H1 (cell line): ENCODE measurements around the gene DRC3. TPM values are rescaled to one million over a fixed set of nuclear protein-coding genes. Genes with fewer than 3 reads are reported as not detected.

Experiments used
- CTCF ChIA-PET: fragments of 300-600 bp; sonication (Branson Sonifier 250); formaldehyde crosslinking; loops from one replicate; lab custom pipeline; 2021; ENCODE audit not compliant: partially characterized antibody; lab: Charles Lee
- POLR2A ChIA-PET: fragments of 300-600 bp; sonication (Branson Sonifier 250); formaldehyde crosslinking; loops from one replicate; lab custom pipeline; 2021; ENCODE audit warnings: inconsistent platforms; ENCODE audit not compliant: partially characterized antibody; lab: Charles Lee
- DNase-seq, 2 experiments: peaks; one replicate each; pipeline versions ENCODE4 v3.0.0 to v3.0.0-alpha.2; 2010 to 2022; ENCODE audit warnings: low spot score in 2 of 2, low read depth in 1 of 2, mixed read lengths in 1 of 2
- FAIRE-seq: peaks from 2 replicates; lab custom pipeline; 2011; peaks lifted over from hg19 to GRCh38; lab: Jason Lieb, UNC
- H2AFZ ChIP-seq: 2 replicates; pipeline ENCODE4 v1.8.1; 2012; ENCODE audit warnings: low read length, inconsistent platforms
- H2AK5ac ChIP-seq: 2 replicates; pipeline ENCODE4 v1.6.1; 2013; ENCODE audit warnings: low read depth, low read length
- H2BK120ac ChIP-seq: replicated peaks from 2 replicates; pipeline ENCODE3; 2013; ENCODE audit warnings: low read depth, low read length, inconsistent platforms
- H2BK12ac ChIP-seq: 2 replicates; pipeline ENCODE4 v1.6.1; 2013; ENCODE audit warnings: low read depth, low read length
- H2BK15ac ChIP-seq: 2 replicates; pipeline ENCODE4 v1.6.1; 2013; ENCODE audit warnings: low read length
- H2BK20ac ChIP-seq: 2 replicates; pipeline ENCODE4 v1.6.1; 2013; ENCODE audit warnings: low read length
- H2BK5ac ChIP-seq: 2 replicates; pipeline ENCODE4 v1.6.1; 2013; ENCODE audit warnings: low read depth, low read length
- H3K14ac ChIP-seq: 2 replicates; pipeline ENCODE4 v1.6.1; 2013; ENCODE audit warnings: inconsistent platforms; ENCODE audit not compliant: insufficient read length
- H3K18ac ChIP-seq: 2 replicates; pipeline ENCODE4 v1.6.1; 2013; ENCODE audit warnings: low read length; ENCODE audit errors: extremely low read depth
- H3K23ac ChIP-seq: 2 replicates; pipeline ENCODE4 v1.6.1; 2013; ENCODE audit warnings: inconsistent platforms; ENCODE audit not compliant: insufficient read length
- H3K23me2 ChIP-seq: 2 replicates; pipeline ENCODE4 v1.6.1; 2013; ENCODE audit warnings: low read depth, low read length
- H3K27ac ChIP-seq: 2 replicates; pipeline ENCODE4 v1.6.1; 2011; ENCODE audit warnings: low read depth, low read length, inconsistent platforms
- H3K27me3 ChIP-seq, 4 experiments: replicated peaks in 1 of 4; 1 replicate in 1 of 4; 2 replicates in 3 of 4; pipeline versions ENCODE4 v1.6.1 to v1.8.1; 2011 to 2013; ENCODE audit warnings: low read length in 3 of 4, mild to moderate bottlenecking in 3 of 4, inconsistent platforms in 2 of 4, mixed read lengths in 2 of 4, moderate library complexity in 1 of 4; ENCODE audit not compliant: control insufficient read depth in 3 of 4, insufficient read depth in 3 of 4; ENCODE audit errors: extremely low read depth in 1 of 4
- H3K36me3 ChIP-seq, 4 experiments: 2 replicates each; pipeline versions ENCODE4 v1.6.1 to v1.8.1; 2011 to 2013; ENCODE audit warnings: mild to moderate bottlenecking in 4 of 4, low read length in 3 of 4, moderate library complexity in 2 of 4, control low read depth in 1 of 4, inconsistent platforms in 1 of 4; ENCODE audit not compliant: insufficient read depth in 4 of 4, control insufficient read depth in 2 of 4
- H3K4ac ChIP-seq: replicated peaks from 2 replicates; pipeline ENCODE3; 2013; ENCODE audit warnings: low read length, low read depth, mixed read lengths, inconsistent platforms; ENCODE audit not compliant: insufficient read length
- H3K4me1 ChIP-seq, 4 experiments: replicated peaks in 1 of 4; 1 replicate in 1 of 4; 2 replicates in 3 of 4; pipeline versions ENCODE4 v1.6.1 to v1.8.1; 2011 to 2013; ENCODE audit warnings: low read length in 3 of 4, inconsistent platforms in 2 of 4, mixed read lengths in 1 of 4; ENCODE audit not compliant: insufficient read depth in 4 of 4, control insufficient read depth in 3 of 4
- H3K4me2 ChIP-seq, 2 experiments: 2 replicates each; pipeline versions ENCODE4 v1.6.1 to v1.8.1; 2011 to 2013; ENCODE audit warnings: low read depth in 2 of 2, low read length in 2 of 2, control low read depth in 1 of 2, inconsistent platforms in 1 of 2, mild to moderate bottlenecking in 1 of 2; ENCODE audit not compliant: insufficient read depth in 1 of 2
- H3K4me3 ChIP-seq, 4 experiments: fragments of 200-600, 300-600 bp in 1 of 4; sonication (generic), shearing (Covaris generic), sonication (Bioruptor Twin) in 1 of 4; 2 replicates each; pipeline versions ENCODE4 v1.5.1 to v1.8.1; 2011 to 2016; ENCODE audit warnings: low read length in 4 of 4, low read depth in 3 of 4, control low read depth in 2 of 4, inconsistent platforms in 2 of 4, mild to moderate bottlenecking in 2 of 4, mixed read lengths in 1 of 4, moderate library complexity in 1 of 4; ENCODE audit not compliant: insufficient read depth in 2 of 4; ENCODE audit errors: extremely low read depth in 1 of 4
- H3K56ac ChIP-seq: replicated peaks from 2 replicates; pipeline ENCODE3; 2013; ENCODE audit warnings: low read depth, mild to moderate bottlenecking, mixed read lengths, low read length, inconsistent platforms; ENCODE audit not compliant: insufficient read length
- H3K79me1 ChIP-seq: 2 replicates; pipeline ENCODE4 v1.6.1; 2013; ENCODE audit warnings: low read depth, low read length, control low read depth
- H3K79me2 ChIP-seq, 2 experiments: 2 replicates each; pipeline versions ENCODE4 v1.6.1 to v1.8.1; 2012 to 2013; ENCODE audit warnings: low read length in 2 of 2, mild to moderate bottlenecking in 2 of 2, inconsistent platforms in 1 of 2; ENCODE audit not compliant: insufficient read depth in 2 of 2, control insufficient read depth in 1 of 2
- H3K9ac ChIP-seq, 4 experiments: replicated peaks in 1 of 4; 1 replicate in 1 of 4; 2 replicates in 3 of 4; pipeline versions ENCODE4 v1.6.1 to v1.8.1; 2011 to 2013; ENCODE audit warnings: low read depth in 3 of 4, low read length in 3 of 4, control low read depth in 2 of 4, mild to moderate bottlenecking in 2 of 4, moderate library complexity in 2 of 4, inconsistent platforms in 1 of 4; ENCODE audit errors: extremely low read depth in 1 of 4
- H3K9me3 ChIP-seq, 2 experiments: 2 replicates each; pipeline versions ENCODE4 v1.6.1 to v1.8.1; 2012 to 2013; ENCODE audit warnings: mild to moderate bottlenecking in 2 of 2, moderate library complexity in 2 of 2, control low read depth in 1 of 2, inconsistent platforms in 1 of 2, low read depth in 1 of 2, low read length in 1 of 2, mixed read lengths in 1 of 2; ENCODE audit not compliant: insufficient read depth in 2 of 2
- H4K20me1 ChIP-seq, 2 experiments: replicated peaks in 1 of 2; 2 replicates each; pipeline versions ENCODE3 to v1.8.1; 2011 to 2013; ENCODE audit warnings: inconsistent platforms in 2 of 2, low read length in 2 of 2, mild to moderate bottlenecking in 1 of 2; ENCODE audit not compliant: insufficient read depth in 2 of 2, control insufficient read depth in 1 of 2
- H4K5ac ChIP-seq: 2 replicates; pipeline ENCODE4 v1.6.1; 2013; ENCODE audit warnings: low read length, low read depth, mixed read lengths, inconsistent platforms; ENCODE audit not compliant: insufficient read length
- H4K8ac ChIP-seq: 2 replicates; pipeline ENCODE4 v1.8.0; 2013; ENCODE audit warnings: mild to moderate bottlenecking, moderate library complexity, low read length, inconsistent platforms; ENCODE audit not compliant: insufficient read depth; ENCODE audit errors: extremely low read depth
- H4K91ac ChIP-seq: replicated peaks from 2 replicates; pipeline ENCODE3; 2013; ENCODE audit warnings: low read length, mixed read lengths, inconsistent platforms; ENCODE audit not compliant: insufficient read length
- CTCF ChIP-seq, 3 experiments: IDR thresholded peaks; 1 replicate in 2 of 3; 2 replicates in 1 of 3; pipeline versions ENCODE4 v1.5.1 to v1.6.1; 2011; ENCODE audit warnings: low read length in 3 of 3, mild to moderate bottlenecking in 3 of 3, inconsistent platforms in 2 of 3, low read depth in 1 of 3, moderate library complexity in 1 of 3; ENCODE audit not compliant: insufficient read depth in 1 of 3; ENCODE audit errors: control extremely low read depth in 1 of 3
- E2F6 ChIP-seq: IDR thresholded peaks from 2 replicates; pipeline ENCODE4 v1.6.1; 2012; ENCODE audit warnings: inconsistent platforms
- GTF2F1 ChIP-seq: IDR thresholded peaks from 2 replicates; pipeline ENCODE4 v1.6.1; 2012; ENCODE audit warnings: low read depth, low read length, improper control_type of control experiment, borderline replicate concordance
- JUND ChIP-seq: IDR thresholded peaks from 2 replicates; pipeline ENCODE4 v1.6.1; 2011; ENCODE audit warnings: mild to moderate bottlenecking, improper control_type of control experiment, low read length
- RFX5 ChIP-seq: IDR thresholded peaks from 2 replicates; pipeline ENCODE4 v1.6.1; 2011; ENCODE audit warnings: low read depth, low read length, improper control_type of control experiment, borderline replicate concordance
- SP1 ChIP-seq: IDR thresholded peaks from 2 replicates; pipeline ENCODE4 v1.6.1; 2011; ENCODE audit warnings: low read depth, low read length
- TAF1 ChIP-seq: IDR thresholded peaks from 2 replicates; pipeline ENCODE4 v1.6.1; 2011; ENCODE audit warnings: mild to moderate bottlenecking, low read depth, low read length
- TAF7 ChIP-seq: optimal IDR thresholded peaks from 2 replicates; pipeline ENCODE3; 2011; ENCODE audit warnings: low read depth, mild to moderate bottlenecking, inconsistent platforms, low read length, moderate library complexity, borderline replicate concordance
- TBP ChIP-seq: IDR thresholded peaks from 2 replicates; pipeline ENCODE4 v1.6.1; 2011; ENCODE audit warnings: low read depth, low read length, improper control_type of control experiment
- WGBS, 2 experiments: shearing (Covaris generic) in 1 of 2; methylation state at CpG; one replicate each; pipeline versions ENCODE4 v1.1.6 to v1.1.7; 2013 to 2015; ENCODE audit warnings: low lambda C conversion rate in 2 of 2, mixed read lengths in 2 of 2, inconsistent platforms in 1 of 2, low coverage in 1 of 2, missing lambda C conversion rate in 1 of 2; ENCODE audit not compliant: insufficient replicate concordance in 2 of 2, insufficient coverage in 1 of 2, insufficient read length in 1 of 2; ENCODE audit errors: extremely low coverage in 1 of 2, missing lambda C conversion rate in 1 of 2; 5-methylcytosine and 5-hydroxymethylcytosine counted together
- polyA plus RNA-seq, 7 experiments: library from polyadenylated mRNA; depleted of rRNA in 3 of 7; stranded (reverse) in 5 of 7; unstranded in 2 of 7; fragments of >200 nt in 5 of 7; fragments of 200-250 nt in 2 of 7; gene quantifications; 1 replicate in 5 of 7; 2 replicates in 1 of 7; 4 replicates in 1 of 7; pipeline versions ENCODE4 v1.2.1 to v1.2.3, GENCODE V29; 2011 to 2013; ENCODE audit warnings: missing spikeins in 2 of 7, mixed read lengths in 2 of 7
- total RNA-seq: library from RNA; stranded (reverse); fragmentation: NEBNext Ultra II Directional; extraction: Animal tissue kit (Norgen Biotek cat#: 25700); gene quantifications from 2 replicates; pipeline ENCODE4 v1.2.1, GENCODE V29; 2021

DRC3 gene
- total and polyA plus RNA-seq, 2 of the 8 experiments (the other 6 are each of a cell fraction or from before 2014, with no cell fraction given): 0.59 TPM; not detected in 1

- H2BK120ac ChIP-seq: no peak overlapping the region
- no peak overlapping the region for H2BK12ac ChIP-seq
- no peak overlapping the region for H2BK20ac ChIP-seq
- H4K20me1 ChIP-seq: peaks cover 0 to 3% of the 10 kb centered on the region in 2 experiments
- no peak overlapping the region for H2BK15ac ChIP-seq
- H2AK5ac ChIP-seq: no peak overlapping the region; the same call in 1 of the 2 replicates
- H4K8ac ChIP-seq: no peak overlapping the region
- 88% methylated on average over 11 of the region's 11 CpGs; no CpG with 5 or more reads in 1 of the 2 experiments for whole genome bisulfite sequencing, 2 experiments
- FAIRE-seq: no peak
- H3K9me3 ChIP-seq: no peaks in the 10 kb centered on the region
- no peak overlapping the region for H3K4me2 ChIP-seq
- no peak overlapping the region for H4K5ac ChIP-seq
- POLR2A ChIA-PET: interaction anchor here (1.4 to 1.5 kb wide), 2 partner anchors 12 to 20 kb away, joined by 3 to 5 read pairs; no protein-coding TSS in a partner anchor
- H3K36me3 ChIP-seq: no peaks in the 10 kb centered on the region; a peak in 1 of 8 replicates
- peaks cover 5% of the 10 kb centered on the region for H3K79me1 ChIP-seq
- DNase-seq: no peak
- H3K27me3 ChIP-seq: no peaks in the 10 kb centered on the region; a peak in 1 of 7 replicates
- no peak overlapping the region for H3K23ac ChIP-seq
- H3K23me2 ChIP-seq: no peaks in the 10 kb centered on the region
- no peak overlapping the region for H3K27ac ChIP-seq
- no peaks in the 10 kb centered on the region; a peak in 1 of 4 replicates for H3K79me2 ChIP-seq
- H3K4me3 ChIP-seq: no peak overlapping the region
- H2BK5ac ChIP-seq: no peak overlapping the region
- no peak overlapping the region for H3K18ac ChIP-seq
- no peak overlapping the region for H2AFZ ChIP-seq
- no peak overlapping the region for H3K56ac ChIP-seq
- H3K14ac ChIP-seq: no peak overlapping the region
- no peak overlapping the region for H3K9ac ChIP-seq
- no peak overlapping the region for H3K4ac ChIP-seq
- no peak overlapping the region for H4K91ac ChIP-seq
- CTCF ChIA-PET: interaction anchor here (0.6 to 3.7 kb wide), 11 partner anchors 10 to 167 kb away, joined by 3 to 16 read pairs (median 4); no protein-coding TSS in a partner anchor
- H3K4me1 ChIP-seq: no peaks in the 10 kb centered on the region
- TF ChIP-seq TAF1: no peak
- no peak for TF ChIP-seq TAF7
- TF ChIP-seq CTCF (IDR thresholded peaks at IDR 0.05; ENCODE audit: control extremely low read depth in 1 of 3, insufficient read depth in 1 of 3, low read depth in 1 of 3, low read length in 3 of 3): no peak
- no peak for TF ChIP-seq JUND
- no peak for TF ChIP-seq E2F6
- no peak for TF ChIP-seq TBP
- no peak for TF ChIP-seq GTF2F1
- no peak for TF ChIP-seq RFX5
- TF ChIP-seq SP1: no peak
Measured at GRCh38 chr17:18028114-18028951, 55.7 kb downstream of the DRC3 start.
